Psoas muscle (tissue), 8 donors: ENCODE results near the gene TRIM37. TPM values are rescaled to one million over a fixed set of nuclear protein-coding genes. Genes with fewer than 3 reads are reported as not detected.
A peak's percentile ranks its signal among the peaks of the same experiment; 100 is the strongest.

Experiments used
- ATAC-seq, 4 donors: fragments of 200-7000 bp; cut with Tn5 transposase; one replicate each; pipeline ENCODE4 v1.9.1; 2020; ENCODE audit warnings: moderate library complexity in 3 of 4, mild to moderate bottlenecking in 2 of 4
- DNase-seq, 2 donors: peaks; one replicate each; pipeline ENCODE4 v3.0.0-alpha.2; 2020
- H3K27ac ChIP-seq: fragments of 200-600 bp; one replicate; pipeline ENCODE4 v1.8.0; 2022
- H3K27me3 ChIP-seq, 3 donors: fragments of 200-600 bp in 1 of 3; one replicate each; pipeline versions ENCODE4 v1.6.1 to v1.8.0; 2013 to 2022; ENCODE audit warnings: low read length in 2 of 3, mild to moderate bottlenecking in 2 of 3, moderate library complexity in 1 of 3; ENCODE audit not compliant: insufficient read depth in 3 of 3
- H3K36me3 ChIP-seq, 2 donors: fragments of 200-600 bp in 1 of 2; one replicate each; pipeline versions ENCODE4 v1.6.1 to v1.8.0; 2013 to 2022; ENCODE audit warnings: low read depth in 1 of 2, mild to moderate bottlenecking in 1 of 2, moderate library complexity in 1 of 2; ENCODE audit not compliant: insufficient read depth in 1 of 2
- H3K4me1 ChIP-seq: fragments of 200-600 bp; one replicate; pipeline ENCODE4 v1.8.0; 2022
- H3K4me3 ChIP-seq: fragments of 200-600 bp; one replicate; pipeline ENCODE4 v1.8.0; 2022; ENCODE audit warnings: mild to moderate bottlenecking
- H3K9me3 ChIP-seq: fragments of 200-600 bp; one replicate; pipeline ENCODE4 v1.8.0; 2022
- WGBS, 3 donors: extraction: QIAGEN DNeasy Blood & Tissue Kit; methylation state at CpG; one replicate each; pipeline versions ENCODE4 v1.1.6 to v1.1.7; 2013; 5-methylcytosine and 5-hydroxymethylcytosine counted together
- intact Hi-C, 2 donors: fragments of 100-400 bp; cut with DNase I; formaldehyde crosslinking; loops; one replicate each; pipeline versions ENCODE4 v1.11.0 to v1.14.2; 2022
- long read RNA-seq, 2 donors: library from polyadenylated mRNA; unstranded; transcript quantifications; one replicate each; pipeline ENCODE4 v2.0.0, GENCODE V29; 2021
- polyA plus RNA-seq, 3 donors: library from polyadenylated mRNA; stranded (reverse); fragments of 200-250 nt; gene quantifications; one replicate each; pipeline ENCODE4 v1.2.3, GENCODE V29; 2013
- total RNA-seq, 4 donors: library from RNA; stranded (reverse); fragmentation: NEBNext Ultra II Directional in 2 of 4; extraction: Animal tissue kit (Norgen Biotek cat#: 25700) in 2 of 4; gene quantifications; one replicate each; pipeline versions ENCODE4 v1.2.1 to v1.2.4, GENCODE V29; 2021 to 2023
- TF ChIP-seq, protein P1 (sequence below): fragments of 200-600 bp; IDR thresholded peaks from one replicate; pipeline ENCODE4 v1.8.0; 2022; ENCODE audit warnings: antibody characterized with exemption
- donor health status: healthy with polysubstance abuse.
- donor health status: DM: no; HTN: no; CAD: no; lungs with moderate emphysema.
- donor health status: Bipolar disorder and iron deficiency.
- donor health status: healthy.
- donor health status: DM: yes; HTN: yes; CAD: no.
- donor health status: DM: no; HTN: no; CAD: no.
- donor health status: DM: no; HTN: no; CAD: no.
- donor health status: DM: yes; HTN: yes; CAD: no.

Gene TRIM37, protein sequence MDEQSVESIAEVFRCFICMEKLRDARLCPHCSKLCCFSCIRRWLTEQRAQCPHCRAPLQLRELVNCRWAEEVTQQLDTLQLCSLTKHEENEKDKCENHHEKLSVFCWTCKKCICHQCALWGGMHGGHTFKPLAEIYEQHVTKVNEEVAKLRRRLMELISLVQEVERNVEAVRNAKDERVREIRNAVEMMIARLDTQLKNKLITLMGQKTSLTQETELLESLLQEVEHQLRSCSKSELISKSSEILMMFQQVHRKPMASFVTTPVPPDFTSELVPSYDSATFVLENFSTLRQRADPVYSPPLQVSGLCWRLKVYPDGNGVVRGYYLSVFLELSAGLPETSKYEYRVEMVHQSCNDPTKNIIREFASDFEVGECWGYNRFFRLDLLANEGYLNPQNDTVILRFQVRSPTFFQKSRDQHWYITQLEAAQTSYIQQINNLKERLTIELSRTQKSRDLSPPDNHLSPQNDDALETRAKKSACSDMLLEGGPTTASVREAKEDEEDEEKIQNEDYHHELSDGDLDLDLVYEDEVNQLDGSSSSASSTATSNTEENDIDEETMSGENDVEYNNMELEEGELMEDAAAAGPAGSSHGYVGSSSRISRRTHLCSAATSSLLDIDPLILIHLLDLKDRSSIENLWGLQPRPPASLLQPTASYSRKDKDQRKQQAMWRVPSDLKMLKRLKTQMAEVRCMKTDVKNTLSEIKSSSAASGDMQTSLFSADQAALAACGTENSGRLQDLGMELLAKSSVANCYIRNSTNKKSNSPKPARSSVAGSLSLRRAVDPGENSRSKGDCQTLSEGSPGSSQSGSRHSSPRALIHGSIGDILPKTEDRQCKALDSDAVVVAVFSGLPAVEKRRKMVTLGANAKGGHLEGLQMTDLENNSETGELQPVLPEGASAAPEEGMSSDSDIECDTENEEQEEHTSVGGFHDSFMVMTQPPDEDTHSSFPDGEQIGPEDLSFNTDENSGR
- total RNA-seq (10 to 100 TPM; 12.1 to 16.2 (median 14.7) TPM), polyA plus RNA-seq (10 to 100 TPM in 1 of 3 donors, 1 to 10 TPM in 2; 6.8 to 17.6 (median 9.5) TPM)
- long read RNA-seq, donor 1, full-length matches to known transcripts = 16 of 20 reads
- long read RNA-seq, donor 1, partial matches to known transcripts = 2 of 20 reads
- long read RNA-seq, donor 1, other reads (novel, unspliced or antisense) = 2 of 20 reads
- long read RNA-seq, donor 2, full-length matches to known transcripts = 18 of 38 reads
- long read RNA-seq, donor 2, partial matches to known transcripts = 8 of 38 reads
- long read RNA-seq, donor 2, other reads (novel, unspliced or antisense) = 12 of 38 reads

DNA sequence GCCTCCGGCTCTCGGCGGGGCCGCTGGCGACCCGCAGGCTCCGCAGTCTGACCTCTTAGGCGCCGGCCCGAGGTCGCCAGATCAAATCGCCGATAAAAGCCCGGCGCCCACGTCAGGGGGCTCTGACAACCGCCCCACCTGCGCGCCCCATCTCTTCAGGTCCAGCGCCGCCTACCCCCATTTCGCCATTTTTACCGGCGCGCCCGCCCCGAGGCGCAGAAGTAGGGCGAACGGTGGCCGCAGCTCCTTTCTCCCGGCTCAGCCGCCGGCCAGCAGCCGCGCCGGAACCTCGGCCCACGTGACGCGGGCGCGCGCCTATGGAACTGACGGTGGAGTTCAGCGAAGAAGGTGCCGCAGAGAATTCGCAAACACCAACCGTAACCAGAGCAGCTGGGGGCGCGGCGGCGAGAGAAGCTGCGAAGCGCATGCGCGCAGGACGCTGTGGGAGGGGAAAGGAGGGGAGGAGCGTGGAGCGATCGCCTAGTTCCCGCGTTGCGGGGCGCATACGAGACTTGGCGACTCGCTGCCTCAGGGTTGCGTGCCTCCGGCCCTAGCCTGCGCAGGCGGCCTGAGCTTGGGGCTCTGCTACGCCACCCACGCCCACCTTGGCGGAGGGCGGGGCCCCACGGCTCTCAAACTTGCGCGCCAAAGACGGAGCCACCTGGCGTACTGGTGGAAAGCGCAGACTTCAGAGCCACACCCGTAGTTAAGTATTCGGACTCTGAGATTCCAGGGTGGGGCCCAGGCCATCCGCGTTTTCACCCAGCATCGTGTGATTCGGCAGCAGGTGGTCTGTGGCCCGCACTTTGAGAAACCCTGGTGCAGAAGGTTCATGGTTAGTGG is at the start of gene TRIM37:
Gene TRIM37, minus strand, starts transcription at position 418 of the 843 bp plus-strand sequence. CDS start 419 bp downstream, outside the sequence.
- ATAC-seq = peak; percentile 96 to 99 (median 97)
- H3K4me1 ChIP-seq = peaks cover 12% of the 10 kb centered on the region
- H3K36me3 ChIP-seq = peaks cover 0 to 26% of the 10 kb centered on the region in 2 donors
- H3K4me3 ChIP-seq = peak within 1 kb of the TSS; percentile 90
- intact Hi-C loops = loop anchor here in 1 of 2 donors (5.0 kb wide), 1 partner anchor 46 kb away; no protein-coding TSS in a partner anchor
- peak within 1 kb of the TSS; percentile 88 for H3K27ac ChIP-seq
- no peaks in the 10 kb centered on the region for H3K9me3 ChIP-seq
- 0% methylated on average over 72 to 89 of the region's 89 CpGs for WGBS, 3 donors
- H3K27me3 ChIP-seq = no peaks in the 10 kb centered on the region
- DNase-seq = peak; percentile 97 to 99
- TF ChIP-seq, protein P1, sequence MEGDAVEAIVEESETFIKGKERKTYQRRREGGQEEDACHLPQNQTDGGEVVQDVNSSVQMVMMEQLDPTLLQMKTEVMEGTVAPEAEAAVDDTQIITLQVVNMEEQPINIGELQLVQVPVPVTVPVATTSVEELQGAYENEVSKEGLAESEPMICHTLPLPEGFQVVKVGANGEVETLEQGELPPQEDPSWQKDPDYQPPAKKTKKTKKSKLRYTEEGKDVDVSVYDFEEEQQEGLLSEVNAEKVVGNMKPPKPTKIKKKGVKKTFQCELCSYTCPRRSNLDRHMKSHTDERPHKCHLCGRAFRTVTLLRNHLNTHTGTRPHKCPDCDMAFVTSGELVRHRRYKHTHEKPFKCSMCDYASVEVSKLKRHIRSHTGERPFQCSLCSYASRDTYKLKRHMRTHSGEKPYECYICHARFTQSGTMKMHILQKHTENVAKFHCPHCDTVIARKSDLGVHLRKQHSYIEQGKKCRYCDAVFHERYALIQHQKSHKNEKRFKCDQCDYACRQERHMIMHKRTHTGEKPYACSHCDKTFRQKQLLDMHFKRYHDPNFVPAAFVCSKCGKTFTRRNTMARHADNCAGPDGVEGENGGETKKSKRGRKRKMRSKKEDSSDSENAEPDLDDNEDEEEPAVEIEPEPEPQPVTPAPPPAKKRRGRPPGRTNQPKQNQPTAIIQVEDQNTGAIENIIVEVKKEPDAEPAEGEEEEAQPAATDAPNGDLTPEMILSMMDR = no peak

DNA sequence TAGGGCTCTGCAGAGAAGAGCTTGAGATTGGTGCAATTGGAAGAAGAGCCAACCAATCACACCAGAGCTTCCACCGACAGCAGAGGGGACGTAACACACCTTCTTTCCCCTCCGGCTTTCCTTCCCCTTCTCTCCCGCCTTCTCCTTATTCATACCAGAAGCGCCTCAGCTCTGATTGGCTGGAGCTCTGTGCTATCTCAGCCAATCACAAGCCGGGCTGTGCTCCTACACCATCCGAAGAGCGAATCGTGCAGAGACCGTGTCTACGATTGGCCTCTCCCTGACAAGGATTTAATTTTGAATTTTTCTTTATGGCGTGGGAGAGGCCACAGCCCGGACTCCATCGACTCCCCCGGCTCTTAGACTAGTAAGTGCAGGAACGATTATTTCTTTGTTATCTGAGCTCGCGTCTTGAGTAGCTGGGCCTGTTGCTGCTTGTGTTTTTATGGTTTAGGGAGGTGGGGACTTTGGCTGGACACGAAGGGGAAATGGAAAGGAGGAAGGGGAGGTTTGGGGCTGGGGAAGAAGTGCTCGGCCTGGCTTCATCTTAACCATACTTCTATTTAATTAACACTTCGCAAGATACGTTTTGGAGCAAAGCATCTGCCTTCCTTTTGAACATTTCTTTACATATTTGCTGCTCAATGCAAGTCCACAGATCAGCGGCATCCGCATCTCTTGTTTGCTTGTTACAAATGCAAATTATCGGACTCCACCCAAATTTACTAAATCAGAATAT is 48.9 kb upstream of the TRIM37 start, which contains the start of gene PRR11:
Gene PRR11, plus strand, starts transcription at position 308 of the 739 bp plus-strand sequence. CDS start 14,007 bp downstream, outside the sequence.
- Histone ChIP-seq H3K27ac (peak within 1 kb of the TSS; percentile 66), H3K4me3 (peak within 1 kb of the TSS; percentile 74), H3K27me3 (no peaks in the 10 kb centered on the region), H3K4me1 (peaks cover 20% of the 10 kb centered on the region), H3K36me3 (no peaks in the 10 kb centered on the region), H3K9me3 (no peaks in the 10 kb centered on the region)
- 0 to 1% (median 1%) methylated on average over 25 of the region's 25 CpGs for WGBS, 3 donors
- peak; percentile 93 to 97 (median 96) for ATAC-seq
- peak; percentile 88 to 94 for DNase-seq
- intact Hi-C loops = no loop called here
- TF ChIP-seq, protein P1 = no peak

DNA sequence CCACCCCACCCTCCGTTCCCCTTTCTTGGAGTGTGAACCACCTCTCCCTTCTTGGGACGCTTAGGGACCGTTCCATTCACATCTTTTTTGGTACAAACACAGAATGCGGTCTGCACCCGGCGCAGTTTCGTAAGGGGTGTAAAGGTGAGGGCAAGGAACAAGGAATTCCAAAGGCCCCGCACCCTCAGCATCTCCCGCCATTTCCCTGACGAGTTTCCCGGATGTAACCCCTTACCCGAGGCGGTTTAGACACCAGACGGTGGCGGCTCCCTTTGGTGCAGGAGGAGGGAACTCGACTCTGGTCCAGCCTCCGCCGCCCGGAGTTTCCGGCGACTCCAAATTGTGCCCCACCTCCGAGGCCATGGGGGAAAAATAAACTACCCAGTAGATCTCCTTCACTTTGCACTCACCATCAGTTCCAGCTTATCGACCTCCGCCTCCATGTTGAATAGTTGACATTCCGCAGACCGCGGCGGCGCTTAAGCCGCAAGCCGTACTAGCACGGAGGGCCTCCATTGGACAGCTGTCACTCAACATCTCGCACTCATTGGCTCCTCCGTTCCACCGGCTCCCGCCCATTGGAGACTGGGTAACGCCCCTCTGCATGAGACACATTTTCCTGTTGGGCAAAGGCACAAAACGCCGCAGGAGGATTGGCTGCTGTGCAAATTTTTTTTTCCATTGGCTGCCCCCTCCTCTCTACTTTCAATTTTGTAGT is 48.2 kb upstream of the TRIM37 start, which contains the start of gene SKA2:
Gene SKA2, minus strand, starts transcription at position 466 of the 718 bp plus-strand sequence. Its CDS starts 23 bp downstream, at position 443.
- H3K4me1 ChIP-seq = peaks cover 20% of the 10 kb centered on the region
- DNase-seq = peak; percentile 94 to 97
- no peaks in the 10 kb centered on the region for H3K27me3 ChIP-seq
- peak within 1 kb of the TSS; percentile 74 for H3K4me3 ChIP-seq
- ATAC-seq = peak; percentile 96 to 97 (median 97)
- H3K27ac ChIP-seq = peak within 1 kb of the TSS; percentile 66
- intact Hi-C loops = loop anchor here in 1 of 2 donors (5.0 kb wide), 1 partner anchor 48 kb away; the partner anchor contains the start of gene TRIM37
- no peaks in the 10 kb centered on the region for H3K9me3 ChIP-seq
- TF ChIP-seq, protein P1 = no peak
- 0 to 1% (median 0%) methylated on average over 39 of the region's 39 CpGs for WGBS, 3 donors
- H3K36me3 ChIP-seq = no peaks in the 10 kb centered on the region
